Endodermal cell (in vitro differentiated cells): ENCODE measurements around the gene MRPS35. TPM values are rescaled to one million over a fixed set of nuclear protein-coding genes. Genes with fewer than 3 reads are reported as not detected.

ENCODE experiments used
- DNase-seq: peaks from one replicate; pipeline ENCODE4 v3.0.0-alpha.2; 2017
- H3K27ac ChIP-seq: 2 replicates; pipeline ENCODE4 v1.5.1; 2013; ENCODE audit warnings: mild to moderate bottlenecking, low read depth, low read length, moderate library complexity
- H3K27me3 ChIP-seq: 2 replicates; pipeline ENCODE4 v1.6.1; 2013; ENCODE audit warnings: mild to moderate bottlenecking, low read length, moderate library complexity; ENCODE audit not compliant: insufficient read depth, control insufficient read depth, poor library complexity, severe bottlenecking
- H3K36me3 ChIP-seq: 2 replicates; pipeline ENCODE4 v1.7.0; 2013; ENCODE audit warnings: mild to moderate bottlenecking, low read length, moderate library complexity; ENCODE audit not compliant: control insufficient read depth, insufficient read depth
- H3K4me1 ChIP-seq: one replicate; pipeline ENCODE4 v1.7.0; 2013; ENCODE audit warnings: low read length; ENCODE audit not compliant: control insufficient read depth, insufficient read depth
- H3K4me3 ChIP-seq: 2 replicates; pipeline ENCODE4 v1.5.1; 2013; ENCODE audit warnings: mild to moderate bottlenecking, low read length, moderate library complexity
- H3K9ac ChIP-seq: 2 replicates; pipeline ENCODE4 v1.6.1; 2013; ENCODE audit warnings: mild to moderate bottlenecking, low read length, moderate library complexity; ENCODE audit not compliant: poor library complexity, severe bottlenecking; ENCODE audit errors: extremely low read depth
- H3K9me3 ChIP-seq: 2 replicates; pipeline ENCODE4 v1.6.1; 2013; ENCODE audit warnings: mild to moderate bottlenecking, low read length, moderate library complexity; ENCODE audit not compliant: control insufficient read depth
- H3K27ac Mint-ChIP-seq: 2 replicates; pipeline ENCODE4 v1.8.0; 2020; ENCODE audit warnings: mixed read lengths
- H3K27me3 Mint-ChIP-seq: 2 replicates; pipeline ENCODE4 v1.8.0; 2021; ENCODE audit warnings: mild to moderate bottlenecking, mixed read lengths; ENCODE audit not compliant: insufficient read depth
- H3K36me3 Mint-ChIP-seq: 2 replicates; pipeline ENCODE4 v1.8.0; 2020; ENCODE audit warnings: low read depth, mixed read lengths
- H3K4me1 Mint-ChIP-seq: 2 replicates; pipeline ENCODE4 v1.8.0; 2020; ENCODE audit warnings: mixed read lengths
- H3K4me3 Mint-ChIP-seq: 2 replicates; pipeline ENCODE4 v1.8.0; 2020; ENCODE audit warnings: mild to moderate bottlenecking, moderate library complexity, mixed read lengths
- H3K9me3 Mint-ChIP-seq: 2 replicates; pipeline ENCODE4 v1.8.0; 2020; ENCODE audit warnings: mild to moderate bottlenecking, mixed read lengths
- CTCF ChIP-seq: fragments of 200-600 bp; sonication (generic); conservative IDR thresholded peaks from 2 replicates; pipeline ENCODE4 v1.5.0; 2021; ENCODE audit warnings: antibody characterized with exemption, mild to moderate bottlenecking
- WGBS, 2 experiments: methylation state at CpG; one replicate each; pipeline versions ENCODE4 v1.1.5 to v1.1.7; 2013; ENCODE audit warnings: missing lambda C conversion rate in 2 of 2, mixed read lengths in 1 of 2; ENCODE audit not compliant: insufficient coverage in 1 of 2, insufficient read length in 1 of 2; 5-methylcytosine and 5-hydroxymethylcytosine counted together
- total RNA-seq, 2 donors: library from RNA; stranded (reverse); fragmentation: NEBNext Ultra II Directional in 1 of 2; extraction: Animal tissue kit (Norgen Biotek cat#: 25700) in 1 of 2; gene quantifications; 2 replicates in 1 of 2; 3 replicates in 1 of 2; pipeline ENCODE4 v1.2.1, GENCODE V29; 2021

MRPS35 gene
- total RNA-seq, 2 donors from 2014 or later = 33.7 to 62.6 TPM

GRCh38 chr12:27802936-27803335 lies 92.3 kb downstream of the MRPS35 start:
- DNase-seq = no peak
- 91 to 100% methylated on average over 2 of the region's 2 CpGs for WGBS, 2 experiments
- Histone ChIP-seq H3K27ac (no peak overlapping the region), H3K4me1 (no peaks in the 10 kb centered on the region), H3K4me3 (no peak overlapping the region), H3K9me3 (no peaks in the 10 kb centered on the region), H3K9ac (no peak overlapping the region), H3K27me3 (no peaks in the 10 kb centered on the region), H3K36me3 (peaks cover 18% of the 10 kb centered on the region)
- no peaks in the 10 kb centered on the region for H3K27me3 Mint-ChIP-seq
- no peak overlapping the region for H3K27ac Mint-ChIP-seq
- H3K9me3 Mint-ChIP-seq = no peaks in the 10 kb centered on the region
- no peak overlapping the region for H3K4me3 Mint-ChIP-seq
- no peak for TF ChIP-seq CTCF
- H3K36me3 Mint-ChIP-seq = peaks cover 12% of the 10 kb centered on the region
- H3K4me1 Mint-ChIP-seq = peaks cover 4% of the 10 kb centered on the region

GRCh38 chr12:27805238-27805637 lies 94.6 kb downstream of the MRPS35 start:
- WGBS, 2 experiments = 73 to 94% methylated on average over 1 of the region's 1 CpG
- Histone ChIP-seq H3K27ac (no peak overlapping the region), H3K36me3 (no peaks in the 10 kb centered on the region), H3K4me1 (no peaks in the 10 kb centered on the region), H3K9me3 (no peaks in the 10 kb centered on the region), H3K27me3 (no peaks in the 10 kb centered on the region), H3K9ac (no peak overlapping the region), H3K4me3 (no peak overlapping the region)
- Mint-ChIP-seq H3K4me1 (peaks cover 4% of the 10 kb centered on the region), H3K36me3 (no peaks in the 10 kb centered on the region), H3K27me3 (no peaks in the 10 kb centered on the region), H3K27ac (no peak overlapping the region), H3K4me3 (no peak overlapping the region), H3K9me3 (no peaks in the 10 kb centered on the region)
- DNase-seq = no peak
- no peak for TF ChIP-seq CTCF

Other genes with a start within 250 kb of the MRPS35 start
- gene PPFIBP1, start 186.6 kb upstream of the MRPS35 start, total RNA-seq = 100 to 1,000 TPM in 1 of 2 donors, 10 to 100 TPM in 1; 98.5 to 213 TPM
- 1 to 10 TPM; 2.4 to 7.6 TPM for gene REP15, start 14.4 kb upstream of the MRPS35 start, total RNA-seq
- gene KLHL42, start 69.4 kb downstream of the MRPS35 start, total RNA-seq = 10 to 100 TPM; 30.4 to 53.0 TPM
- not detected for gene MANSC4, start 69.4 kb downstream of the MRPS35 start, total RNA-seq